H1 (cell line): ENCODE results near the gene WDR45. TPM values are rescaled to one million over a fixed set of nuclear protein-coding genes. Genes with fewer than 3 reads are reported as not detected.

Experiments
- BACH1 ChIP-seq: IDR thresholded peaks from 2 replicates; pipeline ENCODE4 v1.6.1; 2012; ENCODE audit warnings: low read length, improper control_type of control experiment
- RNF2 ChIP-seq: fragments of 200-900, 300-1000 bp; sonication (generic); IDR thresholded peaks from 2 replicates; pipeline ENCODE4 v1.7.1; 2016; ENCODE audit warnings: borderline replicate concordance, low read depth, mild to moderate bottlenecking, antibody characterized with exemption, low read length; ENCODE audit not compliant: poor library complexity, severe bottlenecking; ENCODE audit errors: missing control alignments
- polyA plus RNA-seq, 7 experiments: library from polyadenylated mRNA; depleted of rRNA in 3 of 7; stranded (reverse) in 5 of 7; unstranded in 2 of 7; fragments of >200 nt in 5 of 7; fragments of 200-250 nt in 2 of 7; gene quantifications; 1 replicate in 5 of 7; 2 replicates in 1 of 7; 4 replicates in 1 of 7; pipeline versions ENCODE4 v1.2.1 to v1.2.3, GENCODE V29; 2011 to 2013; ENCODE audit warnings: missing spikeins in 2 of 7, mixed read lengths in 2 of 7
- total RNA-seq: library from RNA; stranded (reverse); fragmentation: NEBNext Ultra II Directional; extraction: Animal tissue kit (Norgen Biotek cat#: 25700); gene quantifications from 2 replicates; pipeline ENCODE4 v1.2.1, GENCODE V29; 2021
- TF ChIP-seq, protein P1 (sequence below): IDR thresholded peaks from 2 replicates; pipeline ENCODE4 v1.6.1; 2012; ENCODE audit warnings: inconsistent platforms

WDR45 gene
- total and polyA plus RNA-seq, 2 of the 8 experiments (the other 6 are each of a cell fraction or from before 2014, with no cell fraction given), result 27.9 to 49.7 TPM

DNA sequence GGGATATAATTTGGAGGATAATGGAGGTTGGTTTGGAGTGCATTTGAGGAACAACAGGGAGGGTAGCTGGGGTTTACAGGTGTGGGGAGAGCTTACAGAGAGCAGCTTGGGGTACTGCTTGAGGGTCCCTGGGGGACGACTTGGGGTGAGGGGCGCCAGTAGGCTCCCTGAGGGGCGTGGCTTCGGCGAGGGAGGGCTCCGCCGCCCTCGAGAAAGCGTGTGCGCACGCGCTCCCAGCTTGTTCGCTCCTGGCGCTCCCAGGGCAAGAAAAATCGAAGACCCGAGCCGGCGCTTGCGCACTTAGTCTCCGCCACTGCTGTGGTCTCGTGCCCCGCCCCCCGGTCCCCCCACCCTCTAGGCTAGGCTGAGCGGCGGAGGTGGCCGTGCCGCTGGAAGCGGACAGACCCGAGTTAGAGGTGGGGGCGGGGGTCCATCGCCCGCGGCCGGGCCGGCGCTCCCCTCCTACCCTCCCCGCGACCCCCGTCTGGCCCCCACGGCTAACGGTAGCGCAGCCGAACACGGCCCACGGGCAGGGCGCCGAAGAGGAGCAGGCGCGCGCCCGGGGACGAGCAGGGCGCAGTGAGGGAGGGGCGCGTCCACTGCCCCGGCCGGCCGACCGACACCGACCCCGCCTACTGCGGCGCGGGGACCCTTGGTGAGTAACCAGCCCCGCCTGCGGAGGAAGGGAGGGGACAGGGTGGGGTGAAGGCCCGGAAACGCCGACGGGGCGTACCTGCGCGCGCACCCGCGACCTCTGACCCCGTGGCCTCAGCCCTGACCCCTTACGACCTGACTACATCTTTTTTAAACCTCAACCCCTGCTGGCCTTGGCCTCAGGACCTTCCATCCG is 26.2 kb downstream of the WDR45 start (continued):
- TF ChIP-seq RNF2 (no peak), BACH1 (no peak)
- TF ChIP-seq, protein P1, sequence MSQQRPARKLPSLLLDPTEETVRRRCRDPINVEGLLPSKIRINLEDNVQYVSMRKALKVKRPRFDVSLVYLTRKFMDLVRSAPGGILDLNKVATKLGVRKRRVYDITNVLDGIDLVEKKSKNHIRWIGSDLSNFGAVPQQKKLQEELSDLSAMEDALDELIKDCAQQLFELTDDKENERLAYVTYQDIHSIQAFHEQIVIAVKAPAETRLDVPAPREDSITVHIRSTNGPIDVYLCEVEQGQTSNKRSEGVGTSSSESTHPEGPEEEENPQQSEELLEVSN, result peak; percentile 77
- TF ChIP-seq, all 59 proteins: peak for 8
